CD4-positive, alpha-beta T cell treated with Interleukin-10 for 1 hour (primary cell): Measurements from ENCODE around the gene EEF2K.
"Not testable (repeated sequence)": the region's sequence is repeated elsewhere in the genome, so short reads cannot be mapped to it uniquely, and the experiment has no call there.

Source experiments
- DNase-seq: peaks from one replicate; pipeline ENCODE4 v3.0.0-alpha.2; 2020

EEF2K gene

GRCh38 chr16:22297871-22298733, 92.0 kb downstream of the EEF2K start:
- peak; percentile 85 for DNase-seq

- no peak for DNase-seq
Observed at GRCh38 chr16:22299036-22299435, 93.0 kb downstream of the EEF2K start.

GRCh38 chr16:22300427-22301071, 94.5 kb downstream of the EEF2K start:
- peak; percentile 52 for DNase-seq

GRCh38 chr16:22301423-22301822, 95.3 kb downstream of the EEF2K start:
- DNase-seq = not testable (repeated sequence)

- no peak for DNase-seq
Observed at GRCh38 chr16:22302776-22303363, 96.8 kb downstream of the EEF2K start.

GRCh38 chr16:22304411-22304810, 98.3 kb downstream of the EEF2K start:
- DNase-seq = no peak

- no peak for DNase-seq
Observed at GRCh38 chr16:22306788-22307187, 100.7 kb downstream of the EEF2K start.

GRCh38 chr16:22307838-22308237, 101.8 kb downstream of the EEF2K start:
- no peak for DNase-seq

GRCh38 chr16:22308824-22309520, 102.9 kb downstream of the EEF2K start:
- DNase-seq = no peak

GRCh38 chr16:22311520-22311919, 105.4 kb downstream of the EEF2K start:
- DNase-seq = no peak

GRCh38 chr16:22312897-22313781, 107.1 kb downstream of the EEF2K start:
- DNase-seq = no peak

GRCh38 chr16:22313876-22314470, 107.9 kb downstream of the EEF2K start:
- DNase-seq = no peak

- no peak for DNase-seq
Observed at GRCh38 chr16:22314661-22315626, 108.9 kb downstream of the EEF2K start.

- DNase-seq = no peak
Observed at GRCh38 chr16:22315979-22316378, 109.9 kb downstream of the EEF2K start.

- no peak for DNase-seq
Observed at GRCh38 chr16:22316411-22316811, 110.3 kb downstream of the EEF2K start.

- no peak for DNase-seq
Observed at GRCh38 chr16:22317001-22317530, 111.0 kb downstream of the EEF2K start.

- DNase-seq = no peak
Observed at GRCh38 chr16:22317625-22318024, 111.5 kb downstream of the EEF2K start.

GRCh38 chr16:22318690-22319358, 112.7 kb downstream of the EEF2K start:
- peak; percentile 71 for DNase-seq

GRCh38 chr16:22320572-22321339, 114.7 kb downstream of the EEF2K start:
- no peak for DNase-seq
